SHP77 treated with DMSO at 0.1 percent for 48 hours (cell line): ENCODE data around the gene PIR.

Experiments used
- DNase-seq: peaks from one replicate; lab custom pipeline; 2025; lab: John Stamatoyannopoulos, UW

PIR gene

DNA sequence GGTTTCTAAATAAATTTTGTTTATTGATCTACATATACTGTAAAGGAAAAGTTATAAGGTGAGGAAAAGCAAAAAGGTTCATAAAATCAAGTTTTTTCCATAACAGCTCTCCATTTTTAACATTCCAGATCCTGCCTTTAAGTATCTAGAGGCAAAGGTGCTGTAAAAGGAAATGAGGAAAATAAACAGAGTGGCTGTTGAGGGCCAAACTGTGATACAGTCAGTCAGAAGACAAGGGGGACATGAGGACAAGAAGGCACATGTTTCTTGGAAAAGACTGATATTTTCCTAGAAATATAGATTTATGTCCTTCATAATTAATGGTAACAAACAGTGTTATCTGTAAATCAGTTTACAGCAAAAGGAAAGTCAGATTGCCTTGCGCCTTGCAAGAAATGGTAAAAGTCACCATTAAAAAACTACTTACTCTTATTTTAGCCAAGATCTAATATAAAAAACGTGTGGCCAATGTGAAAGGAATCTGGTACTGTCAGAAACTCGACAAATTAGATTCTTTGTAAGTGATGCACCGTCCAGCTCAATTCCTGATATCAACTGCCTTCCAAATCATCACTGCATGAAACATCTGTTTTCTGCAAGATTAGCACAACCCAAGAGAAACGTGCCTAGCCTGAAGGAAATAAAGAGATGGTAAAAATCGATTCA is 75.0 kb downstream of the PIR start:
- DNase-seq: no peak

DNA sequence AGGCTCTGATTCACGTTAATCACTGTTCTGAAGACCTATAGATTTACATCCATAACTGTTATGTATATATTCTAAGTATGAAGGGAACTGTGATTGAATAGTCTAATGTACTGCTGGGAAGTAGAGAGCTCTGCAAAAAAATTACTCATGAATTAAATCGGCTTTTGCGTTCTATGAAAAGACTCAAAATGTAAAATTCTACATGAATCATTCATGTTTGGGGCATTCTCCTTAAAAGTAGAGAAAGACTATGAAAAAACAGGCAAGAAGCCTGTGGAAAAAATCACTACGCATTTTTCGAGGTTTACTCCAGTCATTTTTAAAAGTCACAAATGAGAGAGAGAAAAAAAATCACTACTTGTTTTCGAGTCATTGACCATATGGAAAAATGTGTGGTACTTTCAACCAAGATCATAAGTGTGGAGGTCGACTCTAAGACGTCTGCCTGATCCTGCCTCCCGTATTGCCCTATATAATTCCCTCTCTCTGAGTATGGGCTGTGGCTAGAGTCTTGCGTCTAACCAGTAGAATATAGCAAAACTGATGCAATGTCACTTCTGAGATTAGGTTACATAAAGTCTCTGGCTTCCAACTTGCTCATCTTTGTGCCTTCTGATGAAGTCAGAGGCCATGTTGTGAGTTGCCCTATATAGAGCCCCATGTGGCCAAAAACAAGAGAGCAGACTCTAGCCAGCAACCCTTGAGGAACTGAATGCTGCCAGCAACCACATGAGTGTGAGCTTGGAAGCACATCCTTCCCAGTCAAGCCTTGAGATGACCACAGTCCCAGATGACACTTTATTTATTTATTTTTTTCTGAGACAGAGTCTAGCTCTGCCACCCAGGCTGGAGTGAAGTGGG is 76.8 kb downstream of the PIR start:
- no peak for DNase-seq

DNA sequence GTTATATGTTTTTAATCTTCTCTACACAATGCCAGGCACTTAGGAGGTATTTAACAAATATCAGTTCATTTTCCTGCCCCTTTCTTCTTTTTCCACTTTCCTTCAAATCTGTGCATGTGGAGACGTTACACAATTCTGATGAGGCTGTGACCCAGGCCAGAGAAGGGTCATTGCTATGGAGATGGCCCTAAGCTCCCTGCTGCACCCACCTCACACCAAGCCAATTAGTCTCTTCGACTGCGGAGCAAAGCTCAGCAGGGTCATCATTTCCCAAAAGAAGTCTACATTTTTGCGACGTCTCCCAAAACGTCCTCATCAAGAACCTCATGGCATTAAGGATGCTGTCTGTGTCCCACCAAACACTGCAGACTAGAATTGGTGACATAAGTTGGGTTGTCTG is 80.0 kb downstream of the PIR start:
- no peak for DNase-seq

DNA sequence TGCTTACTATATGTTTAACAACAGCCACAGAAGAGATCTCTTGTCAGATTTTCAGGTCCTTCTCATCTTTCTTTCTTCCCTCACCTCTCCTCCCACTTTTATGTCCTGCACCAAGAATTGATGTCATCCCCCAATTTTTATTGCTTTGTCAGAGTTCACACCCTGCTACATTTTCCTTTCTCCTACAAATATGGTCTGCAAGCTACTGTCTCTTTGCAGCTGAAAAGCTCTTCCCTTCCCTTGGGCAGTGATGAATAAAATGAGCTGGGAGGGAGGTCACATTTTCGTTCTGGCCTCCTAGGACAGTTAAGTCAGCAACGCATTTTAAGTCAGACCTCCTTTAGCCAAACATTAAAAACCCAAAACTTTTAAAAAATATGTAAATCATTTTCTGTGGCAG is 82.2 kb downstream of the PIR start:
- no peak for DNase-seq

DNA sequence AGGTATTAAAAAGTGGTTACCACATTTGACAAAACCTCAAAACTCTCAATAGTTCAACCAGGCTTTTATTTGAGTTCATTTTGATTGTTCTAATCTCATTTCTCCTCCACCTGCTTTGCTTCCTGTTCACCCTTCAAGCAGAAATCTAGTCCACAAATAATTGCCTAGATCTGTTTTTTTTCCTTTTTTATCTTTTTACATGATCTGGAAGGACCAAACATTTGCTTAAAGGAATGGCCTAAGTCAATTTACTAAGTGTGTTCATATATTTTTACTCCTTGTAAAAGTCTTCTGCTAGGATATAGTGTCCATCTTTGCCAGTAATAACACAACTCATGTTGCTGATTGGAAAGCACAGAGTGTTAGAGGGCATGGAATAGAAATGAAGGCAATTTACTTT is 82.7 kb downstream of the PIR start:
- no peak for DNase-seq

DNA sequence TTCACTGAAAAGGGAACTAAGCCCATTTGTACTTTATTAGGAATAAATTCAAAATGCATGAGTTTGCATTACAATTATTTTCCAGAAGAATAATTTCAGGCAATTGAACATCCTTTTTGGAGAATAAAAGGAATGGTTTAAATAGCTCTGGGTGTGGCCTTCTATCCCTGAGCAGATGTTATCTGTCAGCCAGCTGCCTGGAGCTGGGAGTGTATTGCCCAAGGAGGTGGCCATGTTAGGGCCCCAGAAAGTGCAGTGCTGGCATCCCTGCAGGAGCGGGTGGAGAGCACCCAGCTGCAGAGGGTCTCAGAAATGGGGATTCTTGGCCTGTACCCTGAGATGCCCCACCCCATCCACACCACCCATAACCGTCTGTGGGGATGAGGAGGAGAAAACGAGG is 87.3 kb downstream of the PIR start:
- no peak for DNase-seq

DNA sequence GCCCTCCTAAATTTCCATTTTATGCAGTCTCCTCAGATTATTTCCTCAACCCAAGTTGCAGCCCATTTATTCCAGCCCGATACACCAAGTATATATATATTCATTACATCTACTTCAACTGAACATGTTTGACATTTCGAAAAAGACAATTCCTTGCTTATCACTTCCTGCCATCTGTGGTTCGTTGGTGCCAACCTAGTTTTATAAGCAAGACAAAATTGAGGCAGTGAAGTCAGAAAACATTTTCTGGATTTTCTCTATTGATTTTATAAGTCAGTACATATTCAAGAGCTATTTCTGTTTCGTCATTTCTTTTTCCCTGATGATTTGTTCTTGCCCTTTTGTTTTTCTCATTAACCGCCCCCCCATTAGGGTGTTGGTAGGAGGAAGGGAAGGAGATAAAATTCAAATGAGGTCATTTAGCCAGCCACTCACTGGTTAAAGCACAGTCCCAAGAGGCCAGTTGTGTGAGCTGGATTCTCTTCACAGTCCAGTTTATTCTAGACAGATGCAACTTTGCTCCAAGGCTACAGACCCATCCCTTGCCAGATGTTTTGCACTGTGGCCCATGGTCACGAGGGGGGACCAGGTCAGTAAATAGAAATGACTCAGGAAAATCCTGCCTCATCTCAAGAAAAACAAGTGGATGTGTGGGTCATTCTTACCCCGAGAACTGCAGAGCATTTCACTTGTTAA is 88.6 kb downstream of the PIR start:
- DNase-seq: no peak

DNA sequence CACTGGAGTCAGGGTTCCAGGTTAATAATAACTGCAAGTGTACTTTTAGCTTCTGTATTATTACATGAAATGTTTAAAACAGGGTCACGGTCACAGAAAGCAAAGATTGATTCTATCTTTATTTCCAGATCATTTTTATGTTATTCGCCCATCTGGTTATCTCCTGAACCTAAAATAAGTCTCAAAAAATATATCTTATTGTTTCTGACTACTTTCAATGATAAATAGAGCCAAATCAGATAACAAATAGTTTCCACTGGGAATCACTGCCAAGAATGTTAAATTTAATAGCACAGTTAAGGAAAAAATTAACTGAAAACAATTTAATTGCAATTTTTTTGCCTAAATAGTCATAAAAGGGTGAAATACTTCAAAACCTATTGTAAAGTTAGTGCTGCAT is 91.8 kb downstream of the PIR start:
- no peak for DNase-seq

DNA sequence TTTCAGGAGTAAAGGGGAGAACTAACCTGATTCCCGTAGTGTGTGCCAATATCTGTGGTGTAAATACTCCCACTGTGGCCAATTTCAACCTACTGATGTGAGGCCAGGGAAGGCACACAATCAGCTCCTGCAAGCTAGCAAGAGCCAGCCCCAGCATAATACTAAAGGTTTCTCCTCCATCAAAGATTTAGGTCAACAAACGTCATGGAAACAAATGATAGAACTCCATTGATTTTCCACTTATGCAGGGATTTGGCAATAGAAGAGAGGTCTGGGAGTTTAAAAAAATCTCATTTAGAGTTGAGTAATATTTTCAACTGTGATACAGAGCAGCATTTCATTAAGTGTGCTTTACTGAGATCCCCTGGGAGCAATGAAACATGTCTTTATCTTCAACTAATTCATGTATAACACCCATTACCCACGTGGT is 93.2 kb downstream of the PIR start:
- DNase-seq: no peak

DNA sequence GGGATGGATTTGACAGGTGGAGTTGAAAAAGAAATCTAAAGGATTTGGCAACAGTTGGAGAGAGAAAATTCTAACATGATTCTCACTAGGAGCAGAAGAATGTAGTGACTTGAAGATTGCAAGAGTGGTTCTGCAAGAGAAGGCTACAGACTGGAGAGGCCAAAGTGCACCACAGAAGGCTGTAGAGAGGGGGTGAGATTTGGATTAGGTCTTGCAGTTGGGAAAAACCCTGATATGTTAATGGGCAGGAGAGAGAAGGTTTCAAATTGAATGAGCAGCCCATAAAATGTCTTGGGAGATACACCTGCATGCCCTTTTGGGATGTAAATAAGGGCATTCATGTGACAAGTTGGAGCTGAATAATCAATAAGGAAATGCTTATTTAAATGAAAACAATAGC is 94.3 kb downstream of the PIR start:
- no peak for DNase-seq

DNA sequence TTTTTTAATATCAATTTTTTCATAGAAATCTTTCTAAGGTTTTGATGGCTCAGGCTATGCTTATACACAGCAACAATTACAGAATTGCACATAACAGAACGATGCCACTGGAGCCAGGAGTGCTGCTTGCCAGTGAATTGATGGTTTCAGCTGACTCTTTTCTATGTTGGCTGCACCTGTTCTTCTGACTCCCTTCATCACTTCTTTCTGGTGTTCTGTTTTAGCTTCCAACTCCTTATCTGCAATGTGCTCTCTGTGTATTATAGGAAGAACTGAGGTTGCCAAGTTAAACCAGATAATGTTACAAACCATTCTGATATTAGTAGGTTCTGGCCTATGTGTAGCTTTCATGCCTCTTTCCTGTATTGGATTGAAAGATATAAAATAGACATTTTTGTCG is 97.3 kb downstream of the PIR start:
- no peak for DNase-seq

DNA sequence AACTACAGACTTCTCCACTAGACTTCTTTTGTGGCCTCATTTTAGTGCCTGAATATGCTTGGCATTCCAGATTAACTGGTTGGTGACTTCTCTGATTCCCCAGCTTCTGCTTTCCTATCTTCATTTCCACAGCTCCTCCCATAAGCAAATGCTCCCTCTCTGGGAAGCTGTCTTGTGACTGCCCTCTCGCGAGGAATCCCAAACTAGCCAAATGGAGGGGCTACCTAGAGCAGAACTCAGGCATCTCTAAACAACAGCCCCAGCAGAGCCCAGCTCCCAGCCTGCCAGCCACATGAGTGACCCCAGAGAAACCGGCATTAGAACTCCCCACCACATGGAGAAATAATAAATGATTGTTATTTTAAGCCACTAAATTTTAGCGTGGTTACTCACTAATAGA is 101.3 kb downstream of the PIR start:
- no peak for DNase-seq

DNA sequence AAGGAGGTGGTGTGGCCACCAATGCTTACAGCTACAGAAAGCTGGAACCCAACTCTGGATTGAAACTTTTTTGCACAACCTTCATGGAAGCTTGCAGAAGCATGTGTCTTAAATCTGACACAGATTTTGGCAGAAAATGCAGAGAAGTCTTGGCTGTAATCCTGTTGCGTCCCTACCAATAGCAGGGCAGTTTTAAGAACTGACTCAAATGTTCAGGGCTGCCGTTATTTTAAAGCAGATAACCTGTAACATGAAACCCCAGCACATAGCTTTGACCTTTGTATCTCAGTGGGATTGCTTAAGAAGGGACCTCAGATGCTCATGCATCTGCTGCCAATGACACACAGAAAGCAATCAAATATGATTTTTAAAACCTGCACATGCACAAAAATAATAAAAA is 108.8 kb downstream of the PIR start, which contains the start of gene VEGFD:
Gene VEGFD (minus strand): TSS at position 110 of the 400 bp plus-strand sequence. CDS start 467 bp downstream, outside the sequence.
- no peak for DNase-seq

DNA sequence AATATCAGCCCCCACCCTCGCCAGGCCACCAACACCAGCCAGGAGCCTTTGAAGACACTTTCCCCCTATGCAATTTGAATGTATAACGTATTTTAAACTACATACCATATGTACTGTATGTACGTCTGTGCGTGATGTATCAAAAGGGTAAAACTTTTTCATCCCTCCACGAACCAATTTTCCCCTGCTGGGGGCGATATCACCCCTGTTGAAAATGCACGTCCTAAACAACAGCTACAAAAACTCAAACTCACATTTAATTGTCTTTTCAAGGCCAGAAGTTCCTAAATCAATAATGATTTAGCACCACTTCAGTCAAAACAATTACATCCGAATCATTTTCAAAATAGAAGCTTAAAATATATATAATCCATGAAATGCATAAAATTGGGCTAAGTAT is 110.3 kb downstream of the PIR start:
- no peak for DNase-seq

DNA sequence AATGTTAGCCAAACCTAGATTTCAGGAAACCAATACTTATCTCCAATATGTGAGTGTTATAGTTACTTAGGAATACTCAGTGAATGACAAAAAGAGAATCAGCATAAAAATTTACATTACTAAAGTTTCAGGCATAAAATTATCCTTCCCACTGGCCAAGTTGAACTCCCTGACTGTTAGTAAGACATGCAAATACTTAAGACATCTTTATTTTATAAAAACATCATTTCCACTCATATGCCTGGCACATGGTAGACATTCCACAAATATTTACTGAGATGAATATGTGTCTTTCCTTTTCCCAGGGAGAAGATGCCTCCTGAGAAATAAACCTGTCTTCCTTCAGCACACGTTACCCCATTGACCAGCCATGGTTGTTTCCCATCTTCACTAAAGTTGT is 116.2 kb downstream of the PIR start:
- DNase-seq: no peak

DNA sequence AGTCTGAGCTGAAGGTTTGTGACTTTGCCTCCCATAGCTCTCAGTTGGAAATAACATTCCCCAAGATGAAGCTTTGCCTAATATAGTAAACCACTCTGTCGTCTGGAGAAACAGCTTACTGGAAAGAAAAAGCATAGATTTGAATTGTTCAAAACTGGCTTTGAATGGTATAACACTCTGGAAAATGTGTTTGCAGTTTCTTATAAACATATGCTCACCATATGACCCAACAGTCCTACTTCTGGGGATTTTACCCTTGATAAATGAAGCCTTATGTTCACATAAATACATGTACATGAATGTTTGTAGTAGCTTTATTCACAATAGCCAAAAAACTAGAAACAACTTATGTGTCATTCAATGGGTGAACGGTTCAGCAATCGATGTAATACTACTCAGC is 119.2 kb downstream of the PIR start:
- no peak for DNase-seq

DNA sequence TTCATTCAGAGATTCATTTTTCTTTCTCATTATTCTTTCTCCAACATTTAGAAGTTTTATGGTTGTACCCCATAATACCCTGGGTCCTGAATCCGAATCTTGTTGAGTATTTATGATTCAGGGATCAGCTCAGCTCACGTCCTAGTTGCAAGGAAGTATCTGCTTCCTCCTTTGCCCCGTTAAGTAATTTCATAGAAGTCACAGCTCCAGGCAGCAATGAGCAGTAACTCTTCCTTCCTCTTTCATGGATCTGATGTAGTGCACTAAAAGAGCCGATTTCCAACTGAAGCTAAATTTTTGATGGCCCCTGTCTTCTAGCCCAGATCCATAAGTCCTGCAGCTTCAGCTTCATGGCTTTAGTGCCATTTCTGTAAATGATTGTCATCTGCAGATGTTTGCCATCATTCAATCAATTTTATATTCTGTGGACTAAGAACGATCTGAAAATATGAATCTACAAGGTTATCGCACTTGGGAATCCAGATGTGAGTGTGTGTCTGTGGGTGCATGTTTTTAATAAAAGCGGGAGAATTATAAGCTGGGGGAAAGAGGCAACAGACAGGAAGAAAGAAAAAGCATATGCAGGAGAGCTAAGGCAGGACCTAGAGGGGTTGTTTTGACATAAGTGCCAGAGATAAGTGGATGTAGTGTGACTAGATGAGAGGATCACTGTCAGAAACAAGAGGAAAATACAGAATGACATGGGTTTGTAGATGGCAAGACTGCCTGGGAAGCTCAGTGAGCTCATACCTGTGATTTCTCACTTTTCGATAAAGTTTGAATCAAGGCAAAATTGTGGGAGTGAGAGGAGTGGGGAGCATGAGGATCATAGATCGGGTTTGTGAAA is 126.4 kb downstream of the PIR start:
- no peak for DNase-seq

DNA sequence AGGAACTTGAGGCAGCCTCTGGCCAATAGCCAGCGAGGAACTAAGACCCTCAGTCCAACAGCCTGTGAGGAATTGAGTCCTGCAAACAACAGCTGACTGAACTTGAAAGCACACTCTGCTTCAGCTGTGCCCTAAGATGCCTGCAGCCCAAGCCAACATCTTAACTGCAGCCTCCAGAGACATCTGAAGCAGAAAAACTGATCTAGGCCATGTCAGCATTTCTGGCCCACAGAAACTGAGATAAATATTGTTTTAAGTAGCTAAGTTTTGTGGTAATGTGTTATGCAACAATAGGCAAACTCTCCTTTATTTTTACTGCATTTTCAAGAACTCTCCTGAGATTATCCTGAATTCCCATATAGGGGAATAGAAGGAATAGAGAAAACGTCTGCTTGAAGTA is 133.4 kb downstream of the PIR start:
- no peak for DNase-seq

DNA sequence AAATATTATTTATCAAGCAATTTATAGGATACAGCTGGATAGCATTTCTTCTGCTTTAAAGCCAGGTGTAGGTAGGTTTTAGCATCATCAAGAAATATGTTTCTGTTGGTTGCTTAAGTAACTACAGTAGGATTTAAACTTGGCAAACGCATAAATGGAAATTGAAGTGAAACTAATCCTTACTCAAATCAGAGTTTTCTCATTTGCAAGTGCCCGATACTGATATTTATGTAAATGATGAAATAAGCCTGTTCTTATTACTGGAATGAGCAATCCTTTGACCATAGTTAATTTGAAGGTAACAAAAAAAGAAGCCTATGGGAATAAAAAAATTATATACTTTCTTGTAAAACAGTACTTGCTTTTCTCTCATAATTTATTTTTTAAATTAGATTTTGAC is 134.6 kb downstream of the PIR start:
- DNase-seq: no peak

DNA sequence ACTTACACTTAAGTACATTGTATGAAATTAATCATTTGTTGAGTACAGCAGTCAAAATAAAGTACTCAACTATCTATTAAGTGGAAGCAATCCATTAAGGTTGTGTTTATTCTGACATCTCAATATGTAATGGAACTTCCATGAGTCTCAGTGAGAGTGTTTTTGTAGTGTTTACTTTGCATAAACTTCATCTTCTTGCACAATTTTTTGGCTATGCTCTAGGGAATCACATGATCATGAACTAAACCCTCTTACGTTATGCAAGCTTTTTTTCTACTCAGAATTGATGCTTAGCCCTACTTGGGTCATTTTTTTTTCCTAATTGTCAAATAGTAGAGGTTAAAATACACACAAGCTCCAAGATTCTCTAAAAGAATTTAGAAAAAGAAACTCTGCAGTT is 136.7 kb downstream of the PIR start:
- DNase-seq: no peak

DNA sequence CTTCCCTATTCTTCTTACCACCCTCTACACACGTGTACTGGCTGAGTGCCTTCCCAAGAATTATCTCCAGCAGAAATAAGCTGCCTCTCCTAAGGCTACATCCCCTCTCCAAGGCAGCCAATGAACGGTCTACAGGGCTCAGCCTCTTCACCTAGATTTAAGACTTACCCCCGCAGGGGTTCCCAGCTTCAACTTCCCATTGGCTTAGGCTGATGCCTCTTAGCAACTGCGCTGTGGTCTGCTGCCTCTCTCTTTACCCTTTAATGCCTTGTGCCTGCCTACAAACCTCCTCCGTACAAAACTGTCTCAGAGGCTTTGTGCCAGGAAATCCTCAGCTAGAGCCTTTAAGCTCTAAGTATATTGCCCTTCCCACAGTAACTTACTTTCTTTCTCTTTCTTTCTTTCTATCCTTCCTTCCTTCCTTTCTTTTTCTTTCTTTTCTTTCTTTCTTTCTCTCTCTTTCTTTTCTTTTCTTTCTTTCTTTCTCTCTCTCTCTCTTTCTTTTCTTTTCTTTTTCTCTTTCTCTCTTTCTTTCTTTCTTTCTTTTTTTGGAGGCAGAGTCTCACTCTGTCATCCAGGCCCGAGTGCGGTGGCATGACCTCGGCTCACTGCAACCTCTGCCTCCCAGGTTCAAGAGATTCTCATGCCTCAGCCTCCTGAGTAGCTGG is 142.7 kb downstream of the PIR start:
- DNase-seq: no peak

DNA sequence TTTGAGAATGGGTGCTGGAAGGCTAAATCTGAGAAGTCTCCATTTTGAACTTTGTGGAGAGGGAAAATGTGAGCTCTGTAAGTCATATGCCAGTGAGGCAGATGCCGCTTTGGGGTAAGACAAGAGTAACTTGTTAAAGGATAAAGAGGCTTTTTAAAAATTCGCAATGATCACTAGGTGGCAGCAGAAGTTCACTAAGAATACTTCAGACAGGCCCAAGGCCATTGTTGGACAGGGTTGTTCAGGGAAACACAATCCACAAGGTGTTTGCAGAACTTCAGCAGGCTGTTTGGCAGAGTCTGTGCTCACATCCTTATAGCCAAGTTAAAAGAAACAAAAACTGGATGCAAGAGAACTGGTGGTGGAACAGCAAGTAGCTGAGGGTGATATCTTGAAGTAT is 144.1 kb downstream of the PIR start:
- peak; percentile 0 for DNase-seq
